ENCODE data around the gene NT5C3A.
"Not testable (repeated sequence)": the region's sequence is repeated elsewhere in the genome, so short reads cannot be mapped to it uniquely, and the experiment has no call there.

DNA sequence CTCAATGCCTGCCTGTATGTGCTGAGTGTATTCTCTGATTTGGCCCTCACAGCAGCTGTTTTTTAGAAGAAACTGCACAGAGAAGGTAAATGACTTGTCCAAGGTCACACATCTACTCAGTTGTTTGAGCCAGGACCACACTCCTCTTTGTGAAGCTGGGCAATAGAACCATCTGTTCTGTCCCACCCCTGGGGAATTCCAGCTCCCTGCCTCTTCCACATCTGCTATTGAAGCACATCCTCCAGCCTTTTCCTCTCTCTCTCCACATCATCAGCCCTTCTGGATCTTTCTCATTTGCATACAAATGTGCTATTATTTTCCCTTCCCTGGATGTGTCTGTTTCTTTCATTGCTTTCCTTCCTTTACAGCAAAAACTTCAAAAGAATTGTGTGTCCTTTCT is 59.5 kb downstream of the NT5C3A start:
- not testable (repeated sequence) for TF ChIP-seq POLR2A, POLR2AphosphoS5 (IDR thresholded peaks at IDR 0.05; ENCODE audit: low read depth, low read length)
